H1 (cell line): Measurements from ENCODE around the gene ZNF398. TPM values are rescaled to one million over a fixed set of nuclear protein-coding genes. Genes with fewer than 3 reads are reported as not detected.
A peak's percentile ranks its signal among the peaks of the same experiment; 100 is the strongest.

Source experiments
- HDAC2 ChIP-seq, 2 experiments: fragments of 300-600 bp in 1 of 2; sonication (generic) in 1 of 2; IDR thresholded peaks; 2 replicates each; pipeline ENCODE4 v1.6.1; 2011 to 2012; ENCODE audit warnings: low read depth in 2 of 2, low read length in 2 of 2, mild to moderate bottlenecking in 2 of 2, moderate library complexity in 2 of 2, borderline replicate concordance in 1 of 2, inconsistent platforms in 1 of 2
- polyA plus RNA-seq, 7 experiments: library from polyadenylated mRNA; depleted of rRNA in 3 of 7; stranded (reverse) in 5 of 7; unstranded in 2 of 7; fragments of >200 nt in 5 of 7; fragments of 200-250 nt in 2 of 7; gene quantifications; 1 replicate in 5 of 7; 2 replicates in 1 of 7; 4 replicates in 1 of 7; pipeline versions ENCODE4 v1.2.1 to v1.2.3, GENCODE V29; 2011 to 2013; ENCODE audit warnings: missing spikeins in 2 of 7, mixed read lengths in 2 of 7
- total RNA-seq: library from RNA; stranded (reverse); fragmentation: NEBNext Ultra II Directional; extraction: Animal tissue kit (Norgen Biotek cat#: 25700); gene quantifications from 2 replicates; pipeline ENCODE4 v1.2.1, GENCODE V29; 2021

The ZNF398 gene
- total and polyA plus RNA-seq, 2 of the 8 experiments (the other 6 are each of a cell fraction or from before 2014, with no cell fraction given) = 52.7 to 63.5 TPM

GRCh38 chr7:149147072-149147751 lies at the start of gene ZNF398 (continued):
- peak in 1 of 2 experiments; percentile 64; a peak in 1 of 4 replicates for TF ChIP-seq HDAC2 (IDR thresholded peaks at IDR 0.05; ENCODE audit: borderline replicate concordance in 1 of 2, low read depth in 2 of 2, low read length in 2 of 2)
